ENCODE results near the gene BLM.

Gene BLM

GRCh38 chr15:90691982-90692773 lies 25.0 kb upstream of the BLM start:
- Histone ChIP-seq H3K27ac (ENCODE audit: low read depth, low read length, severe bottlenecking) (no peak overlapping the region), H3K9me3 (ENCODE audit: control insufficient read depth, low read length) (no peaks in the 10 kb centered on the region), H3K4me1 (ENCODE audit: control insufficient read depth, insufficient read depth, low read length, poor library complexity, severe bottlenecking) (no peaks in the 10 kb centered on the region), H3K4me3 (ENCODE audit: extremely low read depth, insufficient read depth, low read length, poor library complexity, severe bottlenecking) (no peak overlapping the region), H3K36me3 (ENCODE audit: control insufficient read depth, insufficient read depth, low read length) (no peaks in the 10 kb centered on the region)
- whole genome bisulfite sequencing, 2 experiments (ENCODE audit: insufficient coverage in 2 of 2), result 84 to 100% methylated on average over 2 to 3 of the region's 4 CpGs

GRCh38 chr15:90694987-90695386 lies 22.2 kb upstream of the BLM start:
- Histone ChIP-seq H3K4me1 (ENCODE audit: control insufficient read depth, insufficient read depth, low read length, poor library complexity, severe bottlenecking) (no peaks in the 10 kb centered on the region), H3K4me3 (ENCODE audit: extremely low read depth, insufficient read depth, low read length, poor library complexity, severe bottlenecking) (no peak overlapping the region), H3K36me3 (ENCODE audit: control insufficient read depth, insufficient read depth, low read length) (no peaks in the 10 kb centered on the region), H3K27ac (ENCODE audit: low read depth, low read length, severe bottlenecking) (no peak overlapping the region), H3K9me3 (ENCODE audit: control insufficient read depth, low read length) (no peaks in the 10 kb centered on the region)

GRCh38 chr15:90697175-90697574 lies 20.0 kb upstream of the BLM start:
- H3K36me3 ChIP-seq (ENCODE audit: control insufficient read depth, insufficient read depth, low read length), result no peaks in the 10 kb centered on the region
- H3K27ac ChIP-seq (ENCODE audit: low read depth, low read length, severe bottlenecking), result no peak overlapping the region
- H3K9me3 ChIP-seq (ENCODE audit: control insufficient read depth, low read length), result no peaks in the 10 kb centered on the region
- 83% methylated on average over 1 of the region's 1 CpG; no CpG with 5 or more reads in 1 of the 2 experiments for WGBS, 2 experiments (ENCODE audit: insufficient coverage in 2 of 2)
- no peaks in the 10 kb centered on the region for H3K4me1 ChIP-seq (ENCODE audit: control insufficient read depth, insufficient read depth, low read length, poor library complexity, severe bottlenecking)
- no peak overlapping the region for H3K4me3 ChIP-seq (ENCODE audit: extremely low read depth, insufficient read depth, low read length, poor library complexity, severe bottlenecking)

GRCh38 chr15:90698629-90699028 lies 18.5 kb upstream of the BLM start:
- WGBS, 2 experiments (ENCODE audit: insufficient coverage in 2 of 2), result 95 to 100% methylated on average over 3 of the region's 3 CpGs

GRCh38 chr15:90701048-90701447 lies 16.1 kb upstream of the BLM start:
- H3K36me3 ChIP-seq (ENCODE audit: control insufficient read depth, insufficient read depth, low read length), result no peaks in the 10 kb centered on the region
- 79% methylated on average over 2 of the region's 2 CpGs; no CpG with 5 or more reads in 1 of the 2 experiments for WGBS, 2 experiments (ENCODE audit: insufficient coverage in 2 of 2)
- H3K4me1 ChIP-seq (ENCODE audit: control insufficient read depth, insufficient read depth, low read length, poor library complexity, severe bottlenecking), result no peaks in the 10 kb centered on the region
- H3K4me3 ChIP-seq (ENCODE audit: extremely low read depth, insufficient read depth, low read length, poor library complexity, severe bottlenecking), result no peak overlapping the region
- no peaks in the 10 kb centered on the region for H3K9me3 ChIP-seq (ENCODE audit: control insufficient read depth, low read length)
- H3K27ac ChIP-seq (ENCODE audit: low read depth, low read length, severe bottlenecking), result no peak overlapping the region

More at GRCh38 chr15:90698629-90699028, 18.5 kb upstream of the BLM start:
- Histone ChIP-seq H3K4me1 (ENCODE audit: control insufficient read depth, insufficient read depth, low read length, poor library complexity, severe bottlenecking) (no peaks in the 10 kb centered on the region), H3K9me3 (ENCODE audit: control insufficient read depth, low read length) (no peaks in the 10 kb centered on the region), H3K4me3 (ENCODE audit: extremely low read depth, insufficient read depth, low read length, poor library complexity, severe bottlenecking) (no peak overlapping the region), H3K27ac (ENCODE audit: low read depth, low read length, severe bottlenecking) (no peak overlapping the region), H3K36me3 (ENCODE audit: control insufficient read depth, insufficient read depth, low read length) (no peaks in the 10 kb centered on the region)

- no peaks in the 10 kb centered on the region for H3K4me1 ChIP-seq (ENCODE audit: control insufficient read depth, insufficient read depth, low read length, poor library complexity, severe bottlenecking)
- H3K4me3 ChIP-seq (ENCODE audit: extremely low read depth, insufficient read depth, low read length, poor library complexity, severe bottlenecking), result no peak overlapping the region
- H3K9me3 ChIP-seq (ENCODE audit: control insufficient read depth, low read length), result no peaks in the 10 kb centered on the region
- no peaks in the 10 kb centered on the region for H3K36me3 ChIP-seq (ENCODE audit: control insufficient read depth, insufficient read depth, low read length)
- H3K27ac ChIP-seq (ENCODE audit: low read depth, low read length, severe bottlenecking), result no peak overlapping the region
- 89% methylated on average over 8 of the region's 9 CpGs for WGBS, 2 experiments (ENCODE audit: insufficient coverage in 2 of 2)
Observed at GRCh38 chr15:90701880-90702630, 15.1 kb upstream of the BLM start.

- no peaks in the 10 kb centered on the region for H3K36me3 ChIP-seq (ENCODE audit: control insufficient read depth, insufficient read depth, low read length)
- 89 to 100% methylated on average over 2 to 3 of the region's 5 CpGs for WGBS, 2 experiments (ENCODE audit: insufficient coverage in 2 of 2)
- no peak overlapping the region for H3K4me3 ChIP-seq (ENCODE audit: extremely low read depth, insufficient read depth, low read length, poor library complexity, severe bottlenecking)
Observed at GRCh38 chr15:90703455-90703854, 13.7 kb upstream of the BLM start.

GRCh38 chr15:90705212-90705611 lies 11.9 kb upstream of the BLM start:
- Histone ChIP-seq H3K4me1 (ENCODE audit: control insufficient read depth, insufficient read depth, low read length, poor library complexity, severe bottlenecking) (no peaks in the 10 kb centered on the region), H3K9me3 (ENCODE audit: control insufficient read depth, low read length) (no peaks in the 10 kb centered on the region), H3K36me3 (ENCODE audit: control insufficient read depth, insufficient read depth, low read length) (no peaks in the 10 kb centered on the region), H3K4me3 (ENCODE audit: extremely low read depth, insufficient read depth, low read length, poor library complexity, severe bottlenecking) (no peak overlapping the region), H3K27ac (ENCODE audit: low read depth, low read length, severe bottlenecking) (no peak overlapping the region)
- 84 to 92% methylated on average over 4 of the region's 4 CpGs for WGBS, 2 experiments (ENCODE audit: insufficient coverage in 2 of 2)

More at GRCh38 chr15:90703455-90703854, 13.7 kb upstream of the BLM start:
- Histone ChIP-seq H3K27ac (ENCODE audit: low read depth, low read length, severe bottlenecking) (no peak overlapping the region), H3K9me3 (ENCODE audit: control insufficient read depth, low read length) (no peaks in the 10 kb centered on the region), H3K4me1 (ENCODE audit: control insufficient read depth, insufficient read depth, low read length, poor library complexity, severe bottlenecking) (no peaks in the 10 kb centered on the region)

- no peak overlapping the region for H3K27ac ChIP-seq (ENCODE audit: low read depth, low read length, severe bottlenecking)
- H3K4me1 ChIP-seq (ENCODE audit: control insufficient read depth, insufficient read depth, low read length, poor library complexity, severe bottlenecking), result no peaks in the 10 kb centered on the region
- no peaks in the 10 kb centered on the region for H3K9me3 ChIP-seq (ENCODE audit: control insufficient read depth, low read length)
- 92% methylated on average over 2 to 4 of the region's 7 CpGs for WGBS, 2 experiments (ENCODE audit: insufficient coverage in 2 of 2)
- no peaks in the 10 kb centered on the region for H3K36me3 ChIP-seq (ENCODE audit: control insufficient read depth, insufficient read depth, low read length)
- no peak overlapping the region for H3K4me3 ChIP-seq (ENCODE audit: extremely low read depth, insufficient read depth, low read length, poor library complexity, severe bottlenecking)
Observed at GRCh38 chr15:90706394-90707327, 10.5 kb upstream of the BLM start.

- H3K9me3 ChIP-seq (ENCODE audit: control insufficient read depth, low read length), result no peaks in the 10 kb centered on the region
- no CpG with 5 or more reads among the region's 2 CpGs for WGBS, 2 experiments (ENCODE audit: insufficient coverage in 2 of 2)
- H3K4me1 ChIP-seq (ENCODE audit: control insufficient read depth, insufficient read depth, low read length, poor library complexity, severe bottlenecking), result no peaks in the 10 kb centered on the region
- H3K36me3 ChIP-seq (ENCODE audit: control insufficient read depth, insufficient read depth, low read length), result no peaks in the 10 kb centered on the region
- H3K27ac ChIP-seq (ENCODE audit: low read depth, low read length, severe bottlenecking), result no peak overlapping the region
- H3K4me3 ChIP-seq (ENCODE audit: extremely low read depth, insufficient read depth, low read length, poor library complexity, severe bottlenecking), result no peak overlapping the region
Observed at GRCh38 chr15:90707489-90707888, 9.7 kb upstream of the BLM start.
